ENCODE measurements around the gene TMEM256.
"Not testable (repeated sequence)": the region's sequence is repeated elsewhere in the genome, so short reads cannot be mapped to it uniquely, and the experiment has no call there.

DNA sequence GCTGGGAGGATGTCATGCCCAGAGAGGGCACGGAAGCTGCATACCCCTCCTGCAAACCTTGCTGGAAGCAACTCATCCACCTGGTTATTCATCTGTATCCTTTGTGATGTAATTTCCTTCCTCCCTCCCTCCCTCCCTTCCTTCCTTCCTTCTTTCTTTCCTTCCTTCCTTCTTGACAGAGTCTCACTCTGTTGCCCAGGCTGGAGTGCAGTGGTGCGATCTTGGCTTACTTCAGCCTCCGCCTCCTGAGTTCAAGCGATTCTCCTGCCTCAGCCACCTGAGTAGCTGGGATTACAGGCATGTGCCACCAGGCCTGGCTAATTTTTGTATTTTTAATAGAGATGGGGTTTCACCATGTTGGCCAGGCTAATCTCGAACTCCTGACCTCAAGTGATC is 35.3 kb downstream of the TMEM256 start:
- TF ChIP-seq FOXA2 (IDR thresholded peaks at IDR 0.05); MAX (IDR thresholded peaks at IDR 0.05); CTCF (IDR thresholded peaks at IDR 0.05; ENCODE audit: low read depth, low read length, missing input control); EGR1 (IDR thresholded peaks at IDR 0.05; ENCODE audit: low read depth in 2 of 2); HNF4G (IDR thresholded peaks at IDR 0.05); SP1 (IDR thresholded peaks at IDR 0.05); RAD21 (IDR thresholded peaks at IDR 0.05); TAF1 (conservative IDR thresholded peaks at IDR 0.05); RXRA (IDR thresholded peaks at IDR 0.05); FOXA1 (IDR thresholded peaks at IDR 0.05); YY1 (IDR thresholded peaks at IDR 0.05): not testable (repeated sequence)
- TF ChIP-seq, protein P1, sequence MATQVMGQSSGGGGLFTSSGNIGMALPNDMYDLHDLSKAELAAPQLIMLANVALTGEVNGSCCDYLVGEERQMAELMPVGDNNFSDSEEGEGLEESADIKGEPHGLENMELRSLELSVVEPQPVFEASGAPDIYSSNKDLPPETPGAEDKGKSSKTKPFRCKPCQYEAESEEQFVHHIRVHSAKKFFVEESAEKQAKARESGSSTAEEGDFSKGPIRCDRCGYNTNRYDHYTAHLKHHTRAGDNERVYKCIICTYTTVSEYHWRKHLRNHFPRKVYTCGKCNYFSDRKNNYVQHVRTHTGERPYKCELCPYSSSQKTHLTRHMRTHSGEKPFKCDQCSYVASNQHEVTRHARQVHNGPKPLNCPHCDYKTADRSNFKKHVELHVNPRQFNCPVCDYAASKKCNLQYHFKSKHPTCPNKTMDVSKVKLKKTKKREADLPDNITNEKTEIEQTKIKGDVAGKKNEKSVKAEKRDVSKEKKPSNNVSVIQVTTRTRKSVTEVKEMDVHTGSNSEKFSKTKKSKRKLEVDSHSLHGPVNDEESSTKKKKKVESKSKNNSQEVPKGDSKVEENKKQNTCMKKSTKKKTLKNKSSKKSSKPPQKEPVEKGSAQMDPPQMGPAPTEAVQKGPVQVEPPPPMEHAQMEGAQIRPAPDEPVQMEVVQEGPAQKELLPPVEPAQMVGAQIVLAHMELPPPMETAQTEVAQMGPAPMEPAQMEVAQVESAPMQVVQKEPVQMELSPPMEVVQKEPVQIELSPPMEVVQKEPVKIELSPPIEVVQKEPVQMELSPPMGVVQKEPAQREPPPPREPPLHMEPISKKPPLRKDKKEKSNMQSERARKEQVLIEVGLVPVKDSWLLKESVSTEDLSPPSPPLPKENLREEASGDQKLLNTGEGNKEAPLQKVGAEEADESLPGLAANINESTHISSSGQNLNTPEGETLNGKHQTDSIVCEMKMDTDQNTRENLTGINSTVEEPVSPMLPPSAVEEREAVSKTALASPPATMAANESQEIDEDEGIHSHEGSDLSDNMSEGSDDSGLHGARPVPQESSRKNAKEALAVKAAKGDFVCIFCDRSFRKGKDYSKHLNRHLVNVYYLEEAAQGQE (IDR thresholded peaks at IDR 0.05): not testable (repeated sequence)
- TF ChIP-seq, protein P2, sequence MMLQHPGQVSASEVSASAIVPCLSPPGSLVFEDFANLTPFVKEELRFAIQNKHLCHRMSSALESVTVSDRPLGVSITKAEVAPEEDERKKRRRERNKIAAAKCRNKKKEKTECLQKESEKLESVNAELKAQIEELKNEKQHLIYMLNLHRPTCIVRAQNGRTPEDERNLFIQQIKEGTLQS (IDR thresholded peaks at IDR 0.05): not testable (repeated sequence)
- TF ChIP-seq, protein P3, sequence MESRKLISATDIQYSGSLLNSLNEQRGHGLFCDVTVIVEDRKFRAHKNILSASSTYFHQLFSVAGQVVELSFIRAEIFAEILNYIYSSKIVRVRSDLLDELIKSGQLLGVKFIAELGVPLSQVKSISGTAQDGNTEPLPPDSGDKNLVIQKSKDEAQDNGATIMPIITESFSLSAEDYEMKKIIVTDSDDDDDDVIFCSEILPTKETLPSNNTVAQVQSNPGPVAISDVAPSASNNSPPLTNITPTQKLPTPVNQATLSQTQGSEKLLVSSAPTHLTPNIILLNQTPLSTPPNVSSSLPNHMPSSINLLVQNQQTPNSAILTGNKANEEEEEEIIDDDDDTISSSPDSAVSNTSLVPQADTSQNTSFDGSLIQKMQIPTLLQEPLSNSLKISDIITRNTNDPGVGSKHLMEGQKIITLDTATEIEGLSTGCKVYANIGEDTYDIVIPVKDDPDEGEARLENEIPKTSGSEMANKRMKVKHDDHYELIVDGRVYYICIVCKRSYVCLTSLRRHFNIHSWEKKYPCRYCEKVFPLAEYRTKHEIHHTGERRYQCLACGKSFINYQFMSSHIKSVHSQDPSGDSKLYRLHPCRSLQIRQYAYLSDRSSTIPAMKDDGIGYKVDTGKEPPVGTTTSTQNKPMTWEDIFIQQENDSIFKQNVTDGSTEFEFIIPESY (IDR thresholded peaks at IDR 0.05): not testable (repeated sequence)
